Mucosa of stomach (tissue), 1 donor: ENCODE measurements around the gene STPG1.

Experiments
- H3K27me3 ChIP-seq: one replicate; pipeline ENCODE4 v1.7.0; 2013; ENCODE audit warnings: mild to moderate bottlenecking, low read length; ENCODE audit not compliant: control insufficient read depth, insufficient read depth
- H3K36me3 ChIP-seq: one replicate; pipeline ENCODE4 v1.7.0; 2013; ENCODE audit warnings: low read length; ENCODE audit not compliant: control insufficient read depth, insufficient read depth
- H3K4me1 ChIP-seq: one replicate; pipeline ENCODE4 v1.7.0; 2013; ENCODE audit warnings: mild to moderate bottlenecking, low read length; ENCODE audit not compliant: control insufficient read depth, insufficient read depth
- H3K4me3 ChIP-seq: one replicate; pipeline ENCODE4 v1.7.0; 2013; ENCODE audit warnings: low read length
- H3K9ac ChIP-seq: one replicate; pipeline ENCODE4 v1.7.0; 2013; ENCODE audit warnings: mild to moderate bottlenecking, low read length, moderate library complexity
- H3K9me3 ChIP-seq: one replicate; pipeline ENCODE4 v1.7.0; 2013; ENCODE audit warnings: mild to moderate bottlenecking, low read length, moderate library complexity; ENCODE audit not compliant: control insufficient read depth
- donor health status: Pancreatic carcinoma.

STPG1 gene

GRCh38 chr1:24325587-24326449 is 87.8 kb downstream of the STPG1 start:
- Histone ChIP-seq H3K4me3 (no peak overlapping the region), H3K4me1 (peaks cover 30% of the 10 kb centered on the region), H3K9ac (no peak overlapping the region), H3K9me3 (no peaks in the 10 kb centered on the region), H3K27me3 (no peaks in the 10 kb centered on the region), H3K36me3 (no peaks in the 10 kb centered on the region)

DNA sequence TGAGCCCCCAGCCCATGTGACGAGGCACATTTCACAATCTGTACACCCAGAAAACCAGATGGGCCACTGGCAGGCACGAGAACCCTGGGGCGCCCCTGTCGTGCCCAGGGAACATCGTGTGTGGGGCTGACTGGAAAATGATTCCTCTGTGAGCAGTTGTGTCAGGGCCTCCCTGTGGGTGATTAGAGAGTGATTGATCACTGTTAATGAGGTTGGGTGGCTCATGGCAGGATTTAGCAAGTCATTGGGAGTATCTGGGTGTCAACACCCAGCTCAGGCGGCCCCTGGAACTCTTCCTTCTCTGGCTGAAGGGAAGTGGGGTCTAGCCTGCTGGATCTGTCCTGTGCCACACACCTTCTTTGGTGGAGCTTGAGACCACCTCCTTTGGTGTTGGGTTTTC is 88.7 kb downstream of the STPG1 start:
- Histone ChIP-seq H3K36me3 (no peaks in the 10 kb centered on the region), H3K27me3 (no peaks in the 10 kb centered on the region), H3K9me3 (no peaks in the 10 kb centered on the region), H3K4me1 (peaks cover 39% of the 10 kb centered on the region), H3K9ac (no peak overlapping the region), H3K4me3 (no peak overlapping the region)

DNA sequence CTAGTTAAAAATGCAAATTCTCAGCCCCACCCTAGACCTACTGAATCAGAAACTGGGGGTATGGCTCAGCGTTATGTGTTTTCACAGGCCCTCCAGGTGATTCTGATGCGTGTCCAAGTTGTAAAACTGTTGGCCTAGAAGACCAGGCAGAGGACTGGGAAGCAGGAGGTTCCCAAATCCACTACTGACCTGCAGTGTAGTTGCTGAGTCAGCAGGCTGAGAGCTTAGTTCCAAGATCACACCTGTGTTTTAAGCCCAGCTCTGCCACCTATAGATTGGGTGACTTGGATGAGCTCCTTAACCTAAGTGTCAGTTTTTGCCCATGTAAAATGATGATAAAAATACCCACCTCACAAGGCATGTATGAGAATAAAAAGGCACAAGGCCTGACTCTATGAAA is 90.3 kb downstream of the STPG1 start:
- H3K9ac ChIP-seq, result no peak overlapping the region
- H3K36me3 ChIP-seq, result no peaks in the 10 kb centered on the region
- H3K27me3 ChIP-seq, result no peaks in the 10 kb centered on the region
- peaks cover 55% of the 10 kb centered on the region for H3K4me1 ChIP-seq
- H3K4me3 ChIP-seq, result no peak overlapping the region
- H3K9me3 ChIP-seq, result no peaks in the 10 kb centered on the region

DNA sequence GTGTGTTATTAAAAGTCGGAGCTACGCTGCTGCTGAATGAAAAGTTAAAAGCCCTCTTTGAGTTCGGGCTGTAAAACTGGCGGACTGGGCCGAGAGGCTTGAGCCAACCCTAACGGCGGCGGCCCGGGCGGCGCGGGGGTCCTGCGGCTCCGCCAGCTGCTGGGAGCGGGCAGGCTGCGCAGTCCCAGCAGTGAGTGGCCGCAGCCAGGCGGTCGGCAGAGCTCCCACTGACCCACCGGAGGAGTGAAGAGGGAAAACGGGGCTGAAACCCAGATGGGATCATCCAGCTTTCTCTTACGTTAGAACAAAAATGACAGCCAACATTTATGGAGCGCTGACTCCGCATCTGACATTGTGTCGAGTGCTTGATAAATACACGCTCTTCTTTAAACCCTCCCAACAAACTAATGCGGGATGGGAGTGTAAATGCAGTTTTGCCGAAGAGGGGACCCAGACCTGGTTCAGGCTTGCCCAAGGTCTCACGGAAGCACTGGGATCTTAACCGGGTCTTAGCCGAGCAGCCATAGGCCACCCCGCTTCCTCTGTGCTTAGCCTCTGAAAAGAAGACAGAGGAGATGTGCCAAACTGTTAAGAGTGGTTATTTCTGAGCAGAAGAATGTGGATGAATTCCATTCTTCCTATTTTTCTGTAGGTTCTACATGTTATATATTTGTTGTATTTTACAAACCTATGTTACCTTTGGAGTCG is 91.0 kb downstream of the STPG1 start:
- no peaks in the 10 kb centered on the region for H3K36me3 ChIP-seq
- no peaks in the 10 kb centered on the region for H3K9me3 ChIP-seq
- peak overlapping the region; percentile 83 for H3K9ac ChIP-seq
- H3K4me1 ChIP-seq, result peaks cover 55% of the 10 kb centered on the region
- no peaks in the 10 kb centered on the region for H3K27me3 ChIP-seq
- peak overlapping the region; percentile 35 for H3K4me3 ChIP-seq

DNA sequence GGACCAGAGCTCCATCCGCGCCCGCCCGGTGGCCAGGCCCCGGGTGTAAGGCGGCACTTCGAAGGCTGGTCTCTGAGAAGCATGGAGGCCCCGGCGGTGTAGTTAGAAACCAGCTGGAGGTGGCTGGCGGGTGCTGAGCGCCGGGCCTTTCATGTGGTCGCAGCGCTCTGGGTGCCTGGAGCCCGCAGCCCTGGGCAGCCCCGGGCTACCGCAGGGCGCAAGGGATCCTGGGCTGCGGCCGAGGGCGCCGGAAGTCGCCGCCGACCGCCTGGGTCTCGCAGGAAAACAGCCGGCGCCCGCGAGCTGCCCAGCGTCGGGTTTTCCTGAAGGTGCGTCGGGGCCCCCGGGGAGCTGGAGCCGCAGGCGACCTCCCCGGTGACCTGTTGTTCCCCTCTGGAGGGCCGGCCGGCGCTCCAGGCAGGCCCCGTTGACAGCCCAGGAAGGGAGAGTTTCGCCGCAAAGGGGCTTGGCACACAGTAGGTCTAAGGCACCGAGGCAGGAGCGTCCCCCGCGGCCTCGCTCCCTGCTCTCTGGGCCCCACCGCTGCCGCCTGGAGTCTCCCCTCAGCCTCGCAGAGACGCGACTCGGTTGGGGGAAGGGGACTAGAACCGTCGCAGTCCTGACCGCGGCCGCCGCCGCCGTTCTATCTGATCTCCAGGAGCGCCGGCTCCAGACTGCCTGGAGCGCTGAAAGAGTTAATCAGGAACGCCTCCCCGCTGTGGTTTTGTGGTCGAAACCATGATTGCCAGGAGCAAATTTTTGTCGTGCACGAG is 91.7 kb downstream of the STPG1 start:
- Histone ChIP-seq H3K4me1 (peaks cover 55% of the 10 kb centered on the region), H3K27me3 (no peaks in the 10 kb centered on the region), H3K9ac (peak overlapping the region; percentile 83)

DNA sequence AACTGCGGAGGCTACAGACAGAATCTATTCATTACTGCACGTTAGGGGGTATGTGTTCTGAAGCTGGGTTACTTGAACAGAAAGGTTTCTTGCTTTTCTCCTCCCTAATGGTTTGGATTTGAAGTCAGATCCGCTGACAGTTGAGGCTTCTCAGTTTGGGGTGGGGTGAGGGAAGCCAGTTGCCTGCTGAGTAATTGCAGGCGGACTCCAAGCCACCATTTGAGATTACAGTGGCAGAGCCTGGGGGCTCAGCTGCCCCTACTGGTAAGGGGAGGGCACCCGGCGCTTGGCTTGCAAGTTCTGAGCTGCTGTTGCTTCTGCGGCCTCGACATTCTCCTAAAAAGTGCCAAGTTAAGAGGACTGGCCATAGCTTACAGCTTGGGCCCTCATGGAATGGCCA is 92.5 kb downstream of the STPG1 start:
- peak overlapping the region; percentile 83 for H3K9ac ChIP-seq
- no peaks in the 10 kb centered on the region for H3K9me3 ChIP-seq
- no peaks in the 10 kb centered on the region for H3K27me3 ChIP-seq
- H3K4me3 ChIP-seq, result peak overlapping the region; percentile 35
- no peaks in the 10 kb centered on the region for H3K36me3 ChIP-seq
- H3K4me1 ChIP-seq, result peaks cover 55% of the 10 kb centered on the region

More for the DNA sequence above, 91.7 kb downstream of the STPG1 start:
- H3K9me3 ChIP-seq, result no peaks in the 10 kb centered on the region
- peak overlapping the region; percentile 35 for H3K4me3 ChIP-seq
- H3K36me3 ChIP-seq, result no peaks in the 10 kb centered on the region

DNA sequence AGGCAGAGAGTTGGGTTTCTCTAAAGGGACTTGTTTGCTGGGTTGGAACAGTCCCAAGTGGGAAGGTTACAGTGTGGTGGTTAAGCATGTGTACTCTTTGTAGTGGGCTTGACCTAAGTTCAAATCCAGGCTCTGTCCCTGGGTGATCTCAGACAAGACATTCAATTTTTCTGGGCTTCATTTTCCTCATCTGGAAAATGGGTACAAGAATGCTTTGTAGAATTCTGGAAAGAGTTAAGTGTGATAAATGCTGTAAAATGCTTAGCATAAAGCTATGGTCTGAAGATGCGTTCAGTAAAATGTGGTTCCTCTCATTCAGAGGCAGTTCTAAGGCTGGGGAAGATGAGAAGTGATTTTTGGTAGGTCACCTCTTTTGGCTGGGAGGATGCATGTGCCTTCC is 93.6 kb downstream of the STPG1 start:
- H3K9me3 ChIP-seq, result no peaks in the 10 kb centered on the region
- H3K4me1 ChIP-seq, result peaks cover 47% of the 10 kb centered on the region
- peak overlapping the region; percentile 32 for H3K9ac ChIP-seq
- no peaks in the 10 kb centered on the region for H3K27me3 ChIP-seq
- H3K36me3 ChIP-seq, result no peaks in the 10 kb centered on the region
- no peak overlapping the region for H3K4me3 ChIP-seq

GRCh38 chr1:24319312-24319863 is 94.2 kb downstream of the STPG1 start, which contains the start of gene GRHL3:
TSS of gene GRHL3 (plus strand) at chr1:24319357. CDS start at chr1:24319552, 195 bp downstream.
- Histone ChIP-seq H3K27me3 (no peaks in the 10 kb centered on the region), H3K4me1 (peaks cover 42% of the 10 kb centered on the region), H3K4me3 (no peak within 1 kb of the TSS), H3K9me3 (no peaks in the 10 kb centered on the region), H3K36me3 (no peaks in the 10 kb centered on the region), H3K9ac (peak within 1 kb of the TSS; percentile 32)

- Histone ChIP-seq H3K4me3 (no peak overlapping the region), H3K36me3 (no peaks in the 10 kb centered on the region), H3K4me1 (peaks cover 41% of the 10 kb centered on the region), H3K27me3 (no peaks in the 10 kb centered on the region), H3K9me3 (no peaks in the 10 kb centered on the region), H3K9ac (no peak overlapping the region)
These were observed 94.8 kb downstream of the STPG1 start for GRCh38 chr1:24318615-24319311.

DNA sequence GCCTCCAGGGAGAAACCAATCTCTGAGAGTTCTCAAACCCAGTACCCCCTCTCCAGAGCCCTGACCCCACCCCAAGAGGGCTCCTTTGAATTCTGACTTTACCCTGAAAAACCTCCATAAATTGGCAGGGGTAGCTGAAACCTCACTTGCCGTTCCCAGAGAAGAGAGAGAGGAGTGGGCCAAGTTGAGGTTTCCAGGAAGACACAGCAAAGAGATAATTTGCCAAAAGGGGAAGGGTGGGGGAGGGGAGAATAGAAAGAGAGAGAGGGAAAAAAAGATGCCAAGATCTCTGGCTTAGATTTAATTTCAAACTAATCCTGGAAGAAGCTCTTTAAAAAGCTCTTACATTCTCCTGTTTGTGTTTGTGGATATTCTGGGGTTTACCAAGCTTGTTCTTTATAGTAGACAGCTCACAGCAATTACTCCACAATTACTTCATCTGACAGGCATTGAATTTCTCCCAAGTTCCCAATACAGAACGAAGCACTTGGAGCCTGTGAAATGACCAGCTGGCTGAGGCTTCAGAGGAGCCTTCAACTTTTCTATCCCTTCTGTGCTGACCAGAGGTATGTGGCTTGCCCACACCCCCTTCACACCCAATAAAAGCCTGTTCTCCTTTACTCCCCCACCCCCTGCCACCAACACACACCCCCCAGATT is 95.5 kb downstream of the STPG1 start:
- H3K4me1 ChIP-seq, result peaks cover 40% of the 10 kb centered on the region
- no peaks in the 10 kb centered on the region for H3K36me3 ChIP-seq
- no peaks in the 10 kb centered on the region for H3K27me3 ChIP-seq
- H3K9me3 ChIP-seq, result no peaks in the 10 kb centered on the region
- H3K9ac ChIP-seq, result no peak overlapping the region
- no peak overlapping the region for H3K4me3 ChIP-seq

DNA sequence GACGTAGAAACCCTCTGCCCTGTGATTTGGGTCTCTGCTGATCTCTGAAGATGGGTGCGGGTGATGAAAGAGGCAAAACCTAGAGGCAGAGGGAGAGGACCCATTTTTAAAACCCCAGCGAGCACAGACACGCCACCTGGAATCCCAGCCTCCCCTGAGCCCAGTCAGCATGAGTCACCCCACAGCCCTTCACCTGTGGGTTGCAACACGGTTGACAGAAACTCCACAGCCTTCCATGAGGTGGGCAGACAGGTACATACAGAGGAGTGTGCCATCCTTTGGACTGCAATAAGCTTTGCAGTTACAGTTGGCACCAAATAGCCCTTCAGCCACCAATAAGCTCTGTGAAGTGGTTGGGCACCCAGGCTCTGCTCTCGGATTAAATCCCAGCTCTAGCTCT is 96.5 kb downstream of the STPG1 start:
- Histone ChIP-seq H3K9me3 (no peaks in the 10 kb centered on the region), H3K4me3 (no peak overlapping the region), H3K9ac (no peak overlapping the region), H3K36me3 (no peaks in the 10 kb centered on the region), H3K27me3 (no peaks in the 10 kb centered on the region), H3K4me1 (peaks cover 33% of the 10 kb centered on the region)
